Measurements from ENCODE around the gene ZNF727. TPM values are rescaled to one million over a fixed set of nuclear protein-coding genes. Genes with fewer than 3 reads are reported as not detected.
A peak's percentile ranks its signal among the peaks of the same experiment; 100 is the strongest.
"Not testable (repeated sequence)": the region's sequence is repeated elsewhere in the genome, so short reads cannot be mapped to it uniquely, and the experiment has no call there.

ZNF727 gene
- total RNA-seq (1 to 10 TPM in 2 of 5 donors, not detected in 3; 1.3 to 8.4 TPM), polyA plus RNA-seq (not detected)
- long read RNA-seq, donor 1 = 0 reads
- long read RNA-seq, donor 2 = 0 reads
- long read RNA-seq, donor 3 = 0 reads
- long read RNA-seq, donor 4 = 0 reads
- long read RNA-seq, donor 5 = 0 reads
- long read RNA-seq, donor 6 = 0 reads
- long read RNA-seq, donor 7 = 0 reads
- long read RNA-seq, donor 8 = 0 reads
- long read RNA-seq, donor 9 = 0 reads
- long read RNA-seq, donor 10 = 0 reads

GRCh38 chr7:64045301-64046040 is at the start of gene ZNF727:
Gene ZNF727 (plus strand): TSS chr7:64045434. CDS start chr7:64045622, 188 bp downstream.
- TF ChIP-seq EP300 (IDR thresholded peaks at IDR 0.05) = no peak
- no peak for TF ChIP-seq POLR2AphosphoS5 (IDR thresholded peaks at IDR 0.05)
- no peak for TF ChIP-seq POLR2A (IDR thresholded peaks at IDR 0.05)
- no peak for TF ChIP-seq CTCF (IDR thresholded peaks at IDR 0.05)
- Histone ChIP-seq H3K27ac (peak within 1 kb of the TSS in 4 of 5 donors; percentile 40 to 78 (median 54)), H3K4me3 (peak within 1 kb of the TSS; percentile 6 to 52 (median 44)), H3K27me3 (no peaks in the 10 kb centered on the region), H3K4me1 (peaks cover 0 to 11% (median 0%) of the 10 kb centered on the region in 4 donors), H3K9me3 (peaks cover 1 to 88% (median 46%) of the 10 kb centered on the region in 4 donors), H3K36me3 (no peaks in the 10 kb centered on the region)
- intact Hi-C loops (cut with DNase I; ENCODE audit: low total_unique reads) = no loop called here
- 4 to 24% (median 13%) methylated on average over 33 of the region's 33 CpGs for WGBS, 5 donors
- peak in 1 of 2 donors; percentile 64 for DNase-seq

GRCh38 chr7:63998549-63998948 is 46.7 kb upstream of the ZNF727 start, which contains the start of gene ZNF722:
Gene ZNF722 (plus strand): TSS chr7:63998849. CDS start chr7:63998962, 113 bp downstream.
- no peaks in the 10 kb centered on the region for H3K4me1 ChIP-seq
- no peak for TF ChIP-seq POLR2AphosphoS5 (IDR thresholded peaks at IDR 0.05)
- TF ChIP-seq POLR2A (IDR thresholded peaks at IDR 0.05) = no peak
- TF ChIP-seq CTCF (IDR thresholded peaks at IDR 0.05) = no peak
- TF ChIP-seq EP300 (IDR thresholded peaks at IDR 0.05) = no peak
- H3K27me3 ChIP-seq = no peaks in the 10 kb centered on the region
- peaks cover 0 to 92% (median 63%) of the 10 kb centered on the region in 4 donors for H3K9me3 ChIP-seq
- intact Hi-C loops (cut with DNase I; ENCODE audit: low total_unique reads) = no loop called here
- WGBS, 5 donors = 87 to 90% (median 90%) methylated on average over 10 of the region's 10 CpGs
- no peaks in the 10 kb centered on the region for H3K36me3 ChIP-seq
- H3K4me3 ChIP-seq = no peak within 1 kb of the TSS
- no peak within 1 kb of the TSS for H3K27ac ChIP-seq
- no peak for DNase-seq

GRCh38 chr7:64015496-64015895 is 29.7 kb upstream of the ZNF727 start:
- H3K27ac ChIP-seq; H3K4me1 ChIP-seq; H3K27me3 ChIP-seq; H3K4me3 ChIP-seq; DNase-seq; H3K36me3 ChIP-seq; intact Hi-C loops (cut with DNase I; ENCODE audit: low total_unique reads): not testable (repeated sequence)
- WGBS, 5 donors = 66 to 71% (median 68%) methylated on average over 2 of the region's 2 CpGs
- peaks cover 13 to 86% (median 73%) of the 10 kb centered on the region in 4 donors for H3K9me3 ChIP-seq

- no peak overlapping the region for H3K4me3 ChIP-seq
- DNase-seq = no peak
- H3K4me1 ChIP-seq = no peaks in the 10 kb centered on the region
- H3K27ac ChIP-seq = no peak overlapping the region
- no peak for TF ChIP-seq CTCF (IDR thresholded peaks at IDR 0.05)
- TF ChIP-seq POLR2A (IDR thresholded peaks at IDR 0.05) = no peak
- TF ChIP-seq POLR2AphosphoS5 (IDR thresholded peaks at IDR 0.05) = no peak
- intact Hi-C loops (cut with DNase I; ENCODE audit: low total_unique reads) = no loop called here
- peaks cover 0 to 10% (median 0%) of the 10 kb centered on the region in 3 donors for H3K27me3 ChIP-seq
- WGBS, 5 donors = 74 to 86% (median 84%) methylated on average over 3 of the region's 3 CpGs
- no peaks in the 10 kb centered on the region for H3K36me3 ChIP-seq
- H3K9me3 ChIP-seq = peaks cover 32 to 99% (median 90%) of the 10 kb centered on the region in 4 donors
Observed at GRCh38 chr7:64035388-64035787, 9.8 kb upstream of the ZNF727 start.

Measured in stomach (tissue), 19 donors.